Dermis blood vessel endothelial cell (primary cell): ENCODE data around the gene MSANTD1. TPM values are rescaled to one million over a fixed set of nuclear protein-coding genes. Genes with fewer than 3 reads are reported as not detected.
"Not testable (repeated sequence)": the region's sequence is repeated elsewhere in the genome, so short reads cannot be mapped to it uniquely, and the experiment has no call there.

Source experiments
- DNase-seq: peaks from one replicate; pipeline ENCODE4 v3.0.0; 2010
- total RNA-seq: library from RNA; depleted of rRNA; stranded (reverse); fragments of >200 nt; gene quantifications from 2 replicates; pipeline ENCODE4 v1.2.3, GENCODE V29; 2014

MSANTD1 gene
- total RNA-seq, 1 donor from 2014 or later = 0.34 TPM

DNA sequence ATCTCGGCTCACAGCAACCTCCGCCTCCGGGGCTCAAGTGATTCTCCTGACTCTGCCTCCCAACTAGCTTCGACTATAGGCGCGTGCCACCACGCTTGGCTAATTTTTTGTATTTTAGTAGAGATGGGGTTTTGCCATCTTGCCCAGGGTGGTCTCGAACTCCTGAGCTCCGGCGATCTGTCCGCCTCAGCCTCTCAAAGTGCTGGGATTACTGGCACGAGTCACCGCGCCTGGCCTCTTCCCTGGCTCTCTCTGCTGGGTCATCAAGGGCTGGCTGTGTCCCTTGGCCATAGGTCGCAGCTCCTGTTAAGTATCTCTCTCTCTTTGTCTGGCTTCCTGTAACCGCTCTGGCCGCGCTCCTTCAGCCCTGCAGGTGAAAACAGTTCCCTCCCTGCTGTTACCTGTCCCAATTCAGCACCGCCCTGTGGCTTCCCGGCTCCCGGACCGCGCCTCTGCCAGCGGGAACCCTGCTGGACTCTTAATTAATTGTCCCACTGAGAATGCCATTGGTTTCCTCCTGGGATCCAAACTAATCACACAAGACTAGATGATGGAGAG is 42.5 kb downstream of the MSANTD1 start:
- DNase-seq = no peak

DNA sequence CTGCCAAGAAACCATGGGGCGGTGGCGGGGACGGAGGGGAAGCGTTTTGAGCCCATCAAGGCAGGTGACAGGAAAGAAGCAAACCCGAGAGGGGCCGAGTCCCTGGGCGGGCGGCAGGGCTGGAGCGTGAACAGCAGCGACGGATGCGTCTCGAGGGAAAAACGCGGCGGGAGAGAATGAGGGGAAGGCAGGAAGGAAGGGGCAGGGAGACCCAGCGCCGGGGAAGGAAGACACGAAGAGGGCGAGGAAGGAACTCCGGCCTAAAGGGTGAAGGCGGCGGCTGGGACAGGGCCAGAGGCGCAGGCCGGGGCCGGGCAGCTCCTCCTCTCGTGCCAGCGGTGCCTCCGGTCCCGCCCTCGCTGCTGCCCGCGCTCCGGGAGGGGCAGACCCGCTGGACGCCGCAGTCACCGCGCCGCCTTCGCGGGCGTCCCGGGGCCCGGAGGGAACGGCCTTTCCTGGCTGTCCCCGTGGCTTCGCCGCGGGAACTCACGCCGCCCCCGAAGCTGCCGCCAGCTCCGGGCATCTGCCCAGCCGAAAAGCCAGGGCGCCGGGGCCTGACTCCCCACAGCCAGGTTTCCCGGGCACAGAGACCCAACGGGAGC is 43.1 kb downstream of the MSANTD1 start:
- DNase-seq = peak; percentile 52

DNA sequence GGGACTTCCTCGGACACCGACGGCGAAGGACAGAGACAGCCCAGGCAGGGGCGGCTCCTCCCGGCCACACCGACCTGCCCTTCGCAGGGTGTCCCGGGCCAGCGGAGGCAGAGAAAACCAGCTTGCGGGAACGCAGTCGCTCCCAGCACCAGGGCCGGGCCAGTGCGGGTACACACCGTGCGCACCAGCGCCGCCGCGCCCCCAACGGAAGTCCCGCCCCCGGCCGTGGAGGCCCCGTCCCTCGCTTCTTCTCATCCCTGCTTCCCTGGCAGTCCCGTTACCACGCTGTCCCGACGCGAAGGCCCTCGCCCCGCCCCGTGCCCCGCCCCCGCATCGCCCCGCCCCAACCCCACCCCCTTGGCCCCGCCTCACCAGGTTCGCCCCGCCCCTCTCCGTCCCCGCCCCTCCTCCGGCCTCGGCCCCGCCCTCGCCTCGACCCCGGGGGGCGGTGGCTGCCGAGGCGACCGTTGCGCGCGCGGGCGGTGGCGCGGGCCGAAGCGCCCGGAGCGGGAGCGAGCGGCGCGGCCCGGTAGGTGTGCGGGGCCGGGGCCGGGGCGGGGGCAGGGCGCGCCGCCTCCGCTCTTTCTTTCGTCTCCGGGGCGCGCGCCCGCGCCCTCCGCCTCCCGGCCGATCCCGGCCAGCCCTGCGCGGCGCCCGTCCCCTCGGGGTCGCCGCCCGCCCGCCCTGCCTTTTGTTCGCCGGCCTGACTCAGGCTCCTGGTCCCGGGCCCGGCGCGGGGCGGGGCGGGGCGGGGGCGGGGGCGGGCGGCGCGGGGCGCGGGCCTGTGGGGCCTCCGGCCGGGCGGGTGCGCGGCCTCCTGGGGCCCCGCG is 43.8 kb downstream of the MSANTD1 start, which contains the start of gene RGS12:
Gene RGS12 (plus strand): TSS at position 451 of the 830 bp plus-strand sequence. CDS start 23,150 bp downstream, outside the sequence.
- peak; percentile 95 for DNase-seq

DNA sequence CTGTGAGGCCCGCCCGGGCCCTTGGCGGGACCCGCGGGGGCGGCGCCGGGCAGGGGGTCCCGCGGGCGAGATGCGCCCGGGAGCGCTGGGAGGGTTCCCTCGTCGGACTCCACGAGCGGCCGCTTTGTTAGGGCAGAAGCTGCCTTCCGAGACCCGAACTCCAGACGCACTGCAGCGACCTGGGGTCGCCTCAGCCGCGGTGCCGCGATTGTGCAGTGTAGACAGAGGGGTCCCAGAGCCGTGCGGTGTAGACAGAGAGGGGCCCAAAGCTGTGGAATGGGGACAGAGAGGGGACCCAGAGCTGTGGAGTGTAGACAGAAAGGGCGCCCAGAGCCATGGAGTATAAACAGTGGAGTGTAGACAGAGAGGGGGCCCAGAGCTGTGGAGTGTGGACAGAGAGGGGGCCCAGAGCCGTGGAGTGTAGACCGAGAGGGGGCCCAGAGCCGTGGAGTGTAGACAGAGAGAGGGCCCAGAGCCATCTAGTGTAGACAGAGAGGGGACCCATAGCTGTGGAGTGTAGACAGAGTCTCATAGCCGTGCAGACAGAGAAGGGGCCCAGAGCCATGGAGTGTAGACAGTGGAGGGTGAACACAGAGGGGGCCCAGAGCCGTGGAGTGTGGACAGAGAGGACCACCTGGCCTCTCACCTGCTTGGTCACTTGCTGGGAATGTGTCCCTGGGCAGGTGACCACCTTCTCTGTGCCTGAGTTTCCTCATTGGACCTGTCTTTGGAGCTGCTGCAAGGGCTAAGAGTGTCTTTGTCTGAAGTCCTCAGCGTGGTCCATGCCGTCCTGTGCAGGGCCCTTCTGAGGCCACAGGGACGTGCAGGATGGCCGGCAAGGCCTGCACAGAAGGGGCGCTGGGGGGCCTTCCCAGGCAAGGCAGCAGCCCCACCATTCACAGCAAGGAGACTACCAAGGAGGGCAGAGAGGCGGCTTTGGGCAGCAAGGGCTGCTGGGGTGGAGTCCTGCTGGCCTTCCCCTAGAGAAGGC is 44.7 kb downstream of the MSANTD1 start:
- DNase-seq = peak; percentile 31

DNA sequence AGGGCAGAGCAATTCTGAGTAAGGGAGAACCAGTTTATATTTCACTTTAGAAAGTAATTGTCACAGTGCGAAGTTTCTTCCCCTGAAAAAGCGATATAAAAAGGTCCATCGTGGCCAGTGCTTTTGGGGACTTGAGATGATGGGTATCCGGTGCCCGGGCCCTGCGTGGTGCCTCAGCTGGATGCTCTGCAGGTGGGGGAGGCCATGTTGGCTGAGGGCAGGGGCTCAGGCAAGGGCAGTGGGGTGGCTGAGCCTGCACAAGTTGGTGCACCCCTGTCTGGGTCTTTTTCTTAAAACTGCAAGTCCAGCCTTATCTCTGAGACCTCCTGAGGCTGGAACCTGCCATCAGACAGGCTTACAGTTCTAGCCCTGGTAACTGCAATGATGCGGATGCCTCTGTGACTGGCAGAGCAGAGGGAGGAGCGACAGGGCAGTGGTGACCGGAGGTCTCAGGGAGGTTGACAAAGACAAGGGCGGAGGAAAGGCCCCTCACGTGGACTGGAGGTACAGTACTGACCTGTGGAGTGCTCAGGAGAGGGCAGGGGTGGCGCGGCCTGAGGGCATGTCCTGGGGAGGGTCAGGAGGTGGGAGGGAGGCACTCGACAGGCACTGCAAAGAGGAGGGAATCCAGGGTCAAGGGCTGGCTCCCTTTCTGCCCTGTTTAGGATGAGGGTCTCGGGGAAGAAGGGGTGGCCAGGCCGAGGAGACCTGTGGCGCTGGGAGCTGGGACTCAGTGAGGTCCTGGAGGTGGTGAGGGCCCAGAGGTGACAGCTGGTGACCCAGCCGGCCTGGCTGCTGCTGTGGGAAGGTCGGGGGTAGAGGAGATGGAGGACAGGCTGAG is 45.7 kb downstream of the MSANTD1 start:
- DNase-seq = no peak

DNA sequence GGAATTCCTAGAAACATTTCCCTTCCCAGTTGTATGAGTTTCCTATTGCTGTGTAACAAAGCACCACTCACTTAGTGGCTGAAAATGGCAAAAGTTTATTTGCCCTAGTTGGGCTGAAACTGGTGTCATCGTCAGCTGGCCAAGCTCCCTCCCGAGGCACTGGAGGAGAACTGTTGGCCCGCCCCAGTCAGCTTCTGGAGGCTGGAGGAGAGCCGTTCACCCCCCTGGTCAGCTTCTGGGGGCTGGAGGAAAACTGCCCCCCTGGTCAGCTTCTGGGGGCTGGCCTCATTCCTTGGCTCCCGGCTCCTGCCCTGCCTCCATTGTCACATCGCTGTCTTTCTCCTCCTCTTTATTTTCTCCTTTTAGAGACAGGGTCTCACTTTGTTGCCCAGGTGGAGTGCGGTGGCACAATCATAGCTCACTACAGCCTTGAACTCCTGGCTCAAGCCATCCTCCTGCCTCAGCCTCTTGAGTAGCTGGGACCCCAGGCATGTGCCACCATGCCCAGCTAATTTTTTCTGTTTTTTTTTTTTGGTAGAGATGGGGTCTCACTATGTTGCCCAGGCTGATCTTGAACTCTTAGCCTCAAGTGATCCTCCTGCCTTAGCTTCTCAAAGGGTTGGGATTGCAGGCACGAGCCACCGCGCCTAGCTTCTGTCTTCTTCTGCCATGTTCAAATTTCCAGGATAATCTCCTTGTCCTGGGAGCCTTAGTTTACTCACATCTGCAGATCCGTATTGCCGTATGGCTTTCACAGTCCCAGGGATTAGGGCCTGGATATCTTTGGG is 47.1 kb downstream of the MSANTD1 start:
- no peak for DNase-seq

DNA sequence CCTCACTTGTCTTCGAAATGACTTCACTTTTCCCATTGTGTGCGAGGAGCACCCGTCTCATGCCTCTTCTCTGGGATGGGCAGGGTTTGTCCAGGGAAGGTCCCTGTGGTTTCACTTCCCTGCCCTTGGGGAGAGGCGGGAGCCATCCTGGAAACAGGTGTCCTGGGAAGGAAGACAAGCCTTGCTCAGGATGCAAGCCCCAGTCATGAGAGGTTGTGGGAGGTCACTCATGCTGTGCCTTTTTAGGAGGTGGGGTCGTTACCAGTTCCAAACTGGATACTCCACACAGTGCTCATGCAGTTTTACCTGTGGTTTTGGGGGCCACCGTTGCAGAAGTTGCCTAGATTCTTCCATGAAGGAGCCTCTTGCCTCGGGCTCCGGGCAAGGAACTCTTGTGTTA is 47.7 kb downstream of the MSANTD1 start:
- DNase-seq = no peak

DNA sequence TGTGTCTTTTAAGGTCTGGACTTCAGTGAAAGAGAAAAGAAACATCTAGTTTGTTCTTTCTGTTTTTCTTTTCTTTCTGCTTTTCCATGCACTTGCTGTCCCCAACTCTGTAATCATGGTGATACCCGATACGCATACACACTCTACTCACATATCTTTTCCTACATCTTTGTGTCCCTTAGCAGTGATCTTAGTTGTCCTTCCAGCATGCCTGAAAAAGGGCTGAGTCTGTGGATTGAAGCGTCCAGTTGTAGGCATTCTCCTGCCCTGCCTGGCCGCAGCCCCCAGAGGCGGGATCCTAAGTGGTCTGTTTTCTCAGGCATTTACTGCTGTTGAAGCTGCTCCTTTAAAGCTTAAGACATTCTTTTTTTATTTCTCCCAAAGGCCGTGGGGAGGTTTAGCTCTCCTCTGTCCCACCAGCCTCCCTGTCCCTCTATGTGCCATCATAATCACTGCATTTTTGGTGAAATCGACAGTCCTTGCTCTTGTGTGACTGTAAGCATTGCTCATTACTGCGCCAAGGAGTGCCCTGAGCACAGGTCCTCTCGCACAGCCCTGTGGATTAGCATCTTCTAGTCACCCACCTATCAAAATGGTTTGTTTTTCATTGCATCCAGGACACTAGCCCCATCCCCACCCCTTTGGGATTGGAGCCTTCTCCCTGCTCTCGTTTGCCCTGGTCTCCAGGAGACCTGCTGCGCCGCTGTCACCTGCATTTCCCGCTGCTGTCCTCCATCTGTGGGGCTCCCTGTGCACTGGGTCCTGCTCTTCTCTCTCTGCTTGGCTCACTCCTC is 48.3 kb downstream of the MSANTD1 start:
- DNase-seq = no peak

DNA sequence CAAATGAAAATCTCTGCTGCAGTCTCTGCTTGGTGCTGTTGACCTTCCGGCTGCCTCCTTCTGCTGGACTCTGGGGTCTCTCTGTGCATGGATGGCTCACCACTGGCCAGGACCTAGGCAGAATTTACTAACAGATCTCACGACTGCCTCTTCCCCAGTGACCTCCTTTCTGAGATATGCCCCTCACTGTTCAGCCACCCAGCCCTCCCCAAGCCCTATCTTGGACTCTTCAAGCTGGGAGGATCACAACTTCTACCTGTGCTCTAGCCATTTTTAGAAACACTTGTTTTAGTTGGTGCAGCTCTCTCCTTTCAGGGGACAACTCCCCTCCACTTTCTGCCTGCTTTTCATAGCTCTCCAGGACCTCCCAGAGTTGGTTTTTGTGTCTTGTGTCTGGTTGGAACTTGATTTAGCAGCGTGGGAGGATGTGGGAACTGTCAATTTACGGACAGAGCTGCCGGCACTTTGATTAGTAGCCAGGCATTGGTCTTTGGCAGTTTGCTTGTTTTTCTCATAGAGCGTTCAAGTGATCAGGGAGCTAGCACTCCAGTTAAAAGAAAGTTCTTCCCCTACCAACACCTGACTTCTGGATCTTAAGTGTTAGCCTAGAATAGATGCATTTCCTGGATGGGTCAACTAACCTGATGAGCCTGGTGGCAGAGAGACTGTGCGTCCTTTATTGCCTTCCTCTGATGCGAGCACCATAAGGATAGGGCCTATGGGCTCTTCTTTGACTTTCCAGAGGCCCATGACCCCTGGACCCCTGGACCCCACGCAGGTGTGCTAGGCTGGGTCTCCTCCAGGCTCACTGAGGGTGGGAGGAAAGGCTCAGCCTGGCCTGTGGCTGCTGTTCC is 50.4 kb downstream of the MSANTD1 start:
- DNase-seq = no peak

DNA sequence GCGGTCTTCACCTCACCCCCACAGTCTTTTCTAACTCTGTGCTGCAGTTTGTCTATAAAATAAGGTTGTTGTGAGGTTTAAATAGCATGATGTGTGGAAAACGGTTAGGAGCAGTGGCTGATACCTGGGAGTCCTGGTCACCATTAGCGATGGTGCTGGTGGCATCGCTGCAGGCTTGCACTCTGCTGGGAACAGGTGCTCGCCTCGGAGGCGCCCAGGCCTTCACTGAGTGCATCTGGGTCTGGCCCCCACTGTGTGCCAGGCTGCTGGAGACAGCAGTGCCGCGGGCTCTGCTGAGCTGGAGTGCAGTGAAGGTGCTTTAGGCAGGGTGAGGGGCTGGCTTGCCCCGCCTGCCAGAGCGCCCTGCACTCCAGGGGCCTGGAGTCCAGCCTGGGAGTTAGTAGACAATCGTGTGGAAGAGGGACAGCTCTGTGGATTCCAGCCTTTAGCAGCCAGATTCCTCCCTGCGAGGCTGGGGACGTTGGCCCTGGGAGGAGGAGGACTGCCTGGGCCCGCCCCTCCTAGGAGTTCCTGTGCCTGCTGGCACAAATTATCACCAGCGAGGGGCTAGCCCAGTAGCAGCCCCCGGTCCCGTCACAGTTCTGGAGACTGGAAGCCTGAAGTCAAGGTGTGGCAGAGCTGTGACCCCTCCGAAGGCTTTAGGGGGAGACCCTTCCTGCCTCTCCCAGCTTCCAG is 51.2 kb downstream of the MSANTD1 start:
- no peak for DNase-seq

DNA sequence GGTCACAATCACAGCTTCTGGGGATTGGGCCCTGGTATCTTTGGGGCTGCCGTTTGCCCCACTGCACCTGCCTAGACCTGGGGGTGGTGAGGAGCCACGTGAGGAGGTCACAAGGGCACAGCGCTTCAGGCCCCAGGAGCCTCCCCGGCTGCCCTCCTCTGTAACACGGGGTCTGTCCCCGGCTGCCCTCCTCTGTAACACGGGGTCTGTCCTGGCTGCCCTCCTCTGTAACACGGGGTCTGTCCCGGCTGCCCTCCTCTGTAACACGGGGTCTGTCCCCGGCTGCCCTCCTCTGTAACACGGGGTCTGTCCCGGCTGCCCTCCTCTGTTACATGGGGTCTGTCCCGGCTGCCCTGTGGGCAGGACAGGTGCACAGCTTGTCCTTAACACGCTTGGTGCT is 51.9 kb downstream of the MSANTD1 start:
- DNase-seq = not testable (repeated sequence)

DNA sequence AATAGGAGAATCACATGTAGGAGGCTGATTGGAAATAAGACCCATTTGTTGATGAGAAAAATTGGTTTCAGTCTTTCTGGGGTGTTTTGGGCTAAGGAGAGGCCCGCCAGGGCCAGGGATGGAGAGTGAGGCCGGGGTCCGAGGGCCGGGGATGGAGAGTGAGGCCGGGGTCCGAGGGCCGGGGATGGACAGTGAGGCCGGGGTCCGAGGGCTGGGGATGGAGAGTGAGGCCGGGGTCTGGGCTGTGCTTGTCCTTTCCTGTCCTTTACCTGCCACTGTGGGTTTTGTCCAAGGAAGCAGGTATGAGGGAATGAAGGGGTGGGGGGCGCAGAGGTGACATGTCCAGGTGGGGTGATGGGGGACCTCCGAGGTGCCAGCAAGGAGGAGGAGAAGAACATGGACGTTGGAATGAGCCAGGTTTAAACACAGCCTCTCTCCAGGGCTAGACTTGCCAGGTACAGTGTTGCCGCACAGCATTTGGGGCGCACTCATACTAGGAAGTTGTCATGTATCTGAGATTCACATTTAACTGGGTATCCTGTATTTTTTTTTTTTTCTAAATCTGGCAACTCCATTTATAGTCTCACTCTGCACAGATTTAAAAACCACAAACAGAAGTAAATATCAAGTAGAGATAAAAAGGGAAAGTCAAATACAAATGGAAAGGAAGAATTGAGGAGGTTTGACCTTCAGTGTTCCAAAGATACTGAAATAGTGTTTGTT is 52.7 kb downstream of the MSANTD1 start:
- no peak for DNase-seq

DNA sequence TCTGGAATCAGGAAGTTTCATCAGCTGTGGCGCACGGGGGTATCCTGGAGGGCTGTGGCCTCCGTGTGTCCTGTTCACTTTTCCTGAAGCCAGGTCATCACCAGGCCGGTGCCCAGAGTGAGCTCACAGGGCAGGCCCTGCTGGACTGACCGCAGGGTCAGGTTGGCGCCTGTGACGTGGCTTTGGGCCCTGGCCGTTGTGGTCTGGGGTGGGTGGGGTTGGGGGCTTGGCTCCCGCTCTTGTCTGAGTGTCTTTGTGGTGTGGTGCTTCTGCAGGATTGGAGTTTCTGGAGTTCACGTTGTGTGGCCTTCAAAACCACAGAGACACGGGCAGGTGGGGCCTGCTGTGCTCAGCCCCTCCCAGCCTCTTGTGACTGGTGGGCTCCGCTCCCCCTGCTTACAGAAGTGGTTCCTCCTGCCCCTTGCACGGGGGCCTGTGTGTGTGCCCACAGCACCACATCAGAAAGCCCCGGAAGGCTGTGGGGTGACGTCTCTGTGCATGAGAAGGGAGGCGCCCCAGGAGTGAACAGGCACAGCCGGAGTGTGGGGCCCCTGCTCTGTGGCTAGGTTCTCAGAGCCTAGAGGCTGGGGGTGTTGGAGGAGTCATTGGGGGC is 53.3 kb downstream of the MSANTD1 start:
- DNase-seq = peak; percentile 72

DNA sequence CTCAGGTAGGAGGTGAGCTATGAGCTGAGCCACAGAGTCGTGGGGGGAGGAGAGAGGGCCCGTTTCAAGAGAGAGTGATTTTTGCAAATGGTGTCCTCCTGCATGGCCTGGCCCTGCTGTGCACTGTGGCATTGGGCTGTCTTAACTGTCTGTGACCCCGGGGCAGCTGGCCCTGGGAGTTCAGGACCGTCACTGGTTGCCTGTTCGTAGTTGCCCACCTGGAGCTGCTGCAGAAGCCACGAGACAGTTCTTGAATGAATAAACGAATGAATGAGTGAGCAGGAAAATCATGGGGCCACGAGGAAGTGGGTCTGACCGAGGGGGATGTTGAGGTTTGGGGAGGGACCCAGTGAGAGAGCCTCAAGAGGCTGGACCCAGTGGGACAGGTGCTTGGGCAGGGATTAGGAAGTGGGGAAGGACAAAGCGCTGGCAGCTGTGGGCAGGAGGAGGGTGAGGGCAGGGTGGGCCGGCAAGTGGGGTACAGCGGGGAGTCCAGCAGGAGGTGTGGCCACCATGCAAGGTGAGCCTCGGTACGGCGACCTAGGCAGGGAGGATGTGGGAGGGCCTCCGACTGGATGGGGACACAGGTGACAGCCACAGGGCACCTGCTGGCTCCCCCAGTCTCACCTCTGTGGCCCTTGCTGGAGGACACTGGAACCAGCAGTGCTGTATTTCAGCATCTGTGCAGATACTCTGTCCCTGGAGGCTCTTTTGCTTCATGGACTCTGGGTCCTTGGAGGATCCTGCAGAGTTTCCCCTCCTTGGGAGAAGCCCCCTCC is 54.0 kb downstream of the MSANTD1 start:
- no peak for DNase-seq

DNA sequence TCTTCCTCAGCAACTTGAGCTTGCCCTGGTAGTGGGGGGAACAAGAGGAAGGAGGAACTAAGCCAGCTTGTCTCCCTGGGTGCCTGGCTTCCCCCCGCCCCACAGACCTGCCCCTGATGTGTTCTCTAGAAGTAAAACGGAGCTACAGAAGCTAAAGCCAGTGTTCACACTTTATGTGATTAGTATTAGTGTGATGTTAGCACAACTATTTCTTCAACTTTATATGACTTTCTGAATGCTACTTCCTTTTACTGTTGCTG is 54.5 kb downstream of the MSANTD1 start:
- no peak for DNase-seq

DNA sequence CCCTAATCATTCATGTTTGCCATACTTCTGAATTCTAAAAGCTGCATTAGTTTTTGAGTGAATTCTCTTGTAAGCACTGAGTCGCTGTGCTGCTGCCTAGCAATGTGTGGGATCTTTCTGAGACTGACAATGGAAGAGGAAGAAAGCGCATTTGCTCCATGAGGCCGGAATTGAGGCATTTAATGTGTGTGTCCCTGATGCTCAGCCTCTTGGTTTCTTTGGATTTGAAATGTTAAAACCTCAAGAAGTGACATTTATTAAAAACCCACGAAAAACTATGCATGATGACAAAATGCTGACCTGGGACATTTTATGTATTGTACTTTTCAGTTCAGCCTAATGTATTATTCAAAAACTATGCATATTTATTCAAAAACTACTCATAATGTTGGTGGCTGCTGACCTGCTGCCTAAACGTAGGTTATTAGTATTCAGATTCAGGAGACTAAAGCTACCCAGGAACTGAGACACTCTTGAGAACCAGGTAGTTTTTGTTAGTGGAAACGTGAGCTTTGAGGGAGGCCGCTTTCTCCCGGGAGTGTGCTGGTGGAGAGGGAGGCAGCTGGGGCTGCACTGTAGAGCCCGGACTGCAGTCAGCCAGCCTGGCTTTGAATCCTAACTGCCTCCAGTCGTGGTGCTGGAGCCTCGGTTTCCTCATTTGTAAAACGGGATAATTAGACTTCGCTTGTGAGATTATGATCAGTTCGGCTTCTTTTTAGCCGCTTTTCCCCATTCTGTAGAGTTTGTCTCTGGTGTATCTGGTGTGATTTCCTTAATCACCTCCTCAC is 55.2 kb downstream of the MSANTD1 start:
- no peak for DNase-seq
